ENCODE measurements around the gene RBM33.

RBM33 gene

DNA sequence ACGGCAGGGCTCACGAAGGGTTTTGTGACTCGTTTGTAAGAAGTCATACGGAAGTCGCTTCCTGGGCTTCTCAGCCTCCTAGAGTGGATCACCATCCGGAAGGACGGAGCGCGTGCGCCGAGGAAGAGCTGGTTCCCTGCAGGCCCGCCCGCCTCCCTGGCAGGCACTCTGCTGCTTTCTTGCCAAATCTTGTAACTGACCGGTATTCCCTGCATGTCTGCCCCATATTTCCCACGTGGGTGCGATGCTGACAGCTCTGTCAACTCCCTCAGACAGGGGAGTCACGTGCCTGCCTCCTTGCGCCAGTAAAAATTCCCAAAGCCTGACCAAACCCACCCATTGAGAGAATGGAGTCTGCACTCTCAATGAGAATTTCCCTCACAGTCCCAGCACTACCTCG lies 155.1 kb downstream of the RBM33 start:
- FAIRE-seq, result no peak

- no peak for FAIRE-seq
These were observed 155.8 kb downstream of the RBM33 start for GRCh38 chr7:155800301-155800700.

GRCh38 chr7:155800741-155801267 lies 156.3 kb downstream of the RBM33 start:
- no peak for FAIRE-seq

DNA sequence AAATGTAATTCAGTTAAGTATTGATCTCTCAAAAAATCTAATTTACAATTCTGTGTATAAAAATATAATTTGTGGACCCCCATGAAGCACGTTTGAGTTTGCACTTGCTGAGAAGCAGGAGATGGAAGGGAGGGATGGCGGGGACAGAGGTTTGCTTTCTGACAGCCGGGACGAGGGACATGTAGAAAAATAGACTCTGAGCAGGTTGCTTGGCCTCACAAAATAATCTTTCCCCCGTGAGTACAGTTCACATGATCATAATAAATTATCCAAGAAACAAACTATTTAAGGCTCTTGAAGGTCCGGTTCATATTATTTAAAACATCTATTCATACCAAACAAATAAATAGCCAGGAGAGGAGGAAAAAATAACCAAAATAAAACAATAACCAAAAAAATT lies 157.8 kb downstream of the RBM33 start:
- no peak for FAIRE-seq

GRCh38 chr7:155802906-155803417 lies 158.5 kb downstream of the RBM33 start:
- FAIRE-seq, result no peak

DNA sequence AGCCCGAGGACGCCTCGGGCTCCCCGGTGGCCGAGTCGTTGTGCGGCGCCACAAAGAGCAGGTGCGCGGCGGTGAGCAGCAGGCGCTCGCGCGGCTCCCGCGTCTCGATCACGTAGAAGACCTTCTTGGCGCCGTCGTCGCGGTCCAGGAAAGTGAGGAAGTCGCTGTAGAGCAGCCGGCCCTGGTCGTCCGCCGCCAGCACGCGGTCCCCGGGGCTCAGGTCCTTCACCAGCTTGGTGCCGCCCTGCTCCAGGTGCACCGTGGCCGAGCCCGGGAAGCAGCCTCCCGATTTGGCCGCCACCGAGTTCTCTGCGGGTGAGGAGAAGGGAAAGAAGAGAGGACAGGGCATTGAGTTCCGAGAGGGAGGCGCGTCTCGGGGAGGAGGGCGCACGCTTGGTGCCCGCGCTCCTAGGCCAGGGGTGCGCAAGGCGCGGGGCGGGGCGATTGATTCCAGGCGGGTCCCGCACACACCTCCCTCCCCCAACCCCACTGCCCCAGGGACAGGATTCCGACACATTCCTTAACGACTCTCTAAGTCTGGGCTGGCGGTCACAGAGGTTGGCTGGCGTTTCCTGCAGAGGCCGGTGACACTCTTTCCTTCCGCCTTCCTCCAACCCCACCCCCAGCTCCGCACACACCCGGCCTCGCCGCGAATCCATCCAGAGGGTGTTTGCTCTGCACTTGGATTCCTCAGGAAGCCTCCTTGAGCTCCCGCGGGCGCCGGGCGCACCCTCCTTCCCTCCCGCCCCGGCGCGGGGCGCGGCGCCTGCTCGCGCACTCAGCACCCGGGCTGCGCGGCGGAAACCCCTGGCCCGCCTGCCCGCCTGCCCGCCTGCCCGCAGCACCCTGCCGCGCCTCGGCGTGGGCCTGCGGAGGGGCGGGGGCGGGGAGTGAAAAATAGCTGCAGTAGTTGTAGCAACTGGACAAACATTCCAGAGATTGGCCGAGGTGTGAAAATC lies 159.2 kb downstream of the RBM33 start:
- FAIRE-seq, result no peak

GRCh38 chr7:155804431-155804831 lies 160.0 kb downstream of the RBM33 start:
- FAIRE-seq, result no peak

- no peak for FAIRE-seq
These were observed 160.7 kb downstream of the RBM33 start for GRCh38 chr7:155804897-155805825.

DNA sequence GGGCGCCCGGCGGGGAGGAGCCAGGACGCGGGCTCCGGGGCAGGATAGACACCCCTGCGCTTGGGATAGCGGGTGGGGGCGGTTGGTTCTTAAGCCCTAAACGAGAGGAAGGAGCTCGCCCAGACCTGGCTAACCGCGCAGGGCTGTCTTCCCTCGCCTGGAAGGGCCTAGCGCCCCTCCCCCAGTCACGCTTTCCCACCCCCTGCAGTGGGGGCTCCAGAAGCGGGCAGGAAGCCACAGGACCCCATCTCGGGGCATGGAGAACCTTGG lies 161.3 kb downstream of the RBM33 start:
- no peak for FAIRE-seq

DNA sequence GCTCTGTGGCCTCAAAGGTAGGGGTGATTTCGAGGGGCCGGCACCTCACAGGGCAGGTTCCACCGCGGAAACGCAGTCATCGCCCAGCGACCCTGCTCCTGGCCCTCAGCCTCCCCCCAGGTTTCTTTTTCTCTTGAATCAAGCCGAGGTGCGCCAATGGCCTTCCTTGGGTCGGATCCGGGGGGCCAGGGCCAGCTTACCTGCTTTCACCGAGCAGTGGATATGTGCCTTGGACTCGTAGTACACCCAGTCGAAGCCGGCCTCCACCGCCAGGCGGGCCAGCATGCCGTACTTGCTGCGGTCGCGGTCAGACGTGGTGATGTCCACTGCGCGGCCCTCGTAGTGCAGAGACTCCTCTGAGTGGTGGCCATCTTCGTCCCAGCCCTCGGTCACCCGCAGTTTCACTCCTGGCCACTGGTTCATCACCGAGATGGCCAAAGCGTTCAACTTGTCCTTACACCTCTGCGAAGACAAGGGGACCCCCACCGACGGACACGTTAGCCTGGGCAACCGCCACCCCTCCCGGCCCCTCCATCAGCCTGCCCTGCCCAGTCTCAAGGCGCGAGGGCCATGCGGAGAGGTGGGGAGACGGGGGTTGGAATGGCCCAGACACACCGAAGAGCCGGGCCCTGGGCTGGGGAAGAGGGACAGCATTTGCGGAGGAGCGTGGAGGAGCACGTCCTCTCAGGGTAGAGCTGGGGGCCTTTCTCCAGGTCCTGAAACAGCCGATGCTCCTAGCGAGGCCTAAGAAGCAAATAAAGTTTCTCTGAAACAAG lies 161.8 kb downstream of the RBM33 start:
- no peak for FAIRE-seq

- no peak for FAIRE-seq
These were observed 162.7 kb downstream of the RBM33 start for GRCh38 chr7:155807065-155807671.

GRCh38 chr7:155807789-155808548 lies 163.5 kb downstream of the RBM33 start:
- no peak for FAIRE-seq

GRCh38 chr7:155808549-155809331 lies 164.3 kb downstream of the RBM33 start:
- no peak for FAIRE-seq

DNA sequence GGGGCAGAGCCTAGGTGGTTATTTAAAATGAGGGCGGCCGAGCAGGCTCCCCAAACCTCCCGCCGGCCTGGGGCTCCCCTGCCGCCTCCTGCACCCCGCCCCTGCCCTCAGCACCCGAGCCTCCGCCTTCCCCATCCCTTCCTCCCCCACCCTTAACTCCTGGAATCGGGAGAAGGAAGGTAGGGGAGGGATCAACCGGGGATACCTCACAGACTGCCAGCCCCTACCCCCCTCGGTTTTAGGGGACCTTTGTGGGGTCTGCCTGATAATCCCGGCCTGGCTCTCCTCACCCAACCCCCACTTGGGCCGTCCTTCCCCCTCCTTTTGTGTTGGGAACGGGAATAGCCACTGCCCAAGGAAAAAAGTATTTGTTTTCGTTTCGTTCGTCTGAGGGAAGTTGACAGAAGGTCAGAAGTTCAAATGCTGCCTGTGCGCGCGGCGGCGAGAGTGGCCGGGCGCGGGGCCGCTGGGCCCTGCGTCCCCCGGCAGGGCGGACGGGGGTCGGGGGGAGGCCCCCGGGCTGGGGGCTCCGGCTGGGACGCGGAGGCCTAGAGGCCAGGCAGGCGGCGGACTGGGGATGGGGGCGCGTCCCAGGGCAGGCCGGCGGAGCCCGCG lies 165.0 kb downstream of the RBM33 start:
- FAIRE-seq, result no peak

DNA sequence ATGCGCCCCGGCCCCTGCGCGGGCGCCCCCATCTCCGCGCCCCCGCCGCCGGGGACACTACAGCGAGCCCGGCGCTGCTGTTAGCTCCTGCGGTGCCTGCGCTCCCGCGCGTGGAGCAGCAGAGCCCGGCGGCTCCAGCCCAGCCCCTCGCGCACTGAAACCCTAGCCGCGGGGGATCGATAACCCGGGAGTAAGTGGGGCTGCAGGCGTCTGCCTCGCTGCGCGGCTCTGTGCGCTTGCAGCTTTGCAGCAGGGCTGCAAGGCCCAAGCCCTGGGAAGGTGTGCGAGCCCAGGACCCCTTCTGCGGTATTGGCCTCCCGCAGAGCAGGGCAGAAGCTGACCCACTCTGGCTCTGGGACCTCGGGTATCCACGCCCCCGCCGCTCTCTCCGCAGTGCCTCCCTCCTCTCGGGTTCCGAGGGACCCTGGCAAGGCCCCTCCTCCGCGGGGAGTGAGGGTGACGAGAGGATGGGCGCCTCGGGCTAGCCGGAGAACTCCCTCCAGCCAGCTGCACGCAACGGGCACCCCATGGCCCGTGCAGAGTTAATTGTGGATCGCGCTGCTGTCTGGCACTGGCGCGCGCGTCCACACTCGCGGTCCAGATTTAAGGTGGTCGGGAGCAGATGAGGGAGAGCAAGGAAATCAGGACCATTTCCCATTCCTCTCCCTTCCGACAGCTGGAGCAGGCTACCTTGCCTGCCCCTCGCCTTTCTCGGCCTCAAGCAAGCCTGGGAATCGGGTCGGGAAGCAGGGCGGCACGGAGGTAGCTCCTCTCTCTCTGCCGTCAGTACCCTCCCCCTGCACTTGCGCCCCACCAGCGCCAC lies 165.7 kb downstream of the RBM33 start:
- no peak for FAIRE-seq

DNA sequence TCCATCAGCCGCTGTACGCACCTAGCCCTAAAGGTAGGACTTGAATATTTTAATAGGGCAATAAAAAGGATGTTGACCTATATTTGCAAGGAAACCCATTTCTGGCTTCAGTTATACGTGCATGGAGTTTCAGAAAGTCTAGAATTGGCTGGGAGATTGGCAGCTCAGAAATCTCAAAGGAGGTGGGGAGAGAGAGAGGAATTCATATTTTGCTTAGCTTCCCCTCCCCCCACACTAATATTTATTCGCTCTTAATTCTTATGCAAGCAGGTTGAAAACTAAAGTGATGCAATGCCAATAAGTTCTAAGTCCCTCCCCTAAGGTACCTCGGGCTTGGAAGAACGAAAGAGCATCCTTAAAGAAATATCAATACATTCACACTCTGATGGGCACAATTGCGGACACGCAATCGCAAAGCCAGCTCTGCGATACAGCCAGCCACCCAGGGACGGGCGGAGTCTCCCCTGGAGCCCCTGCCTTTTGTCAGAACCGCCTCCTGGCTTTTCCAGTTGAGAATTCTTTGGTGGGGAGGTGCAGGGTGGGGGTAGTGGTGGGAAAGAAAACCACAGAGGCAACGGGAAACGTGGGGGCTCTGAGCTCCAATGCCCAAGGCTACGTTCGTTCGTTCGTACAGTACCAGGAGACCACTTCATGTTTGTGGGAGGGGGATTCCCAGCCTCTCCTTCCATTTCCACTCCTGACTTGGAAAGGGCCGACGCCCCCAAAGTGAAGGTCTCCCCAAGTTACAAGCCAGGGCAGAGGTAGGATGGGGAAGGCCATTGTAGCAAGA lies 166.5 kb downstream of the RBM33 start:
- FAIRE-seq, result no peak

DNA sequence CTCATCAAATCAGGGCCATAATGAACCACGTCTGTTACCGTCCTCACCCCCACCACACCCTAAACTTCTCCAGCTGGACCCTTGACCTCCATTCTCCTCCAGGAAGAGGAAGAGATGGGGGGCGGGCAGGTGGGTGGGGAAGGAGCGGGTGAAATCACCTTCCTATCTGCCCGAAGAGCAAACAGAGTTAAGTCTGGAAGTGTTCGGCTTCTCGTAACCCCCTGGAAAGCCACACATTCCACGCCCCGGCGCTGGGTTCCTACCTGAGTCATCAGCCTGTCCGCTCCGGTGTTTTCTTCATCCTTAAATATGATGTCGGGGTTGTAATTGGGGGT lies 167.1 kb downstream of the RBM33 start:
- no peak for FAIRE-seq

Measured in colon (tissue), 2 donors.